Measurements from ENCODE around the gene SLC22A23. TPM values are rescaled to one million over a fixed set of nuclear protein-coding genes. Genes with fewer than 3 reads are reported as not detected.

Gene SLC22A23
- total RNA-seq, 2 experiments from 2014 or later, result not detected

DNA sequence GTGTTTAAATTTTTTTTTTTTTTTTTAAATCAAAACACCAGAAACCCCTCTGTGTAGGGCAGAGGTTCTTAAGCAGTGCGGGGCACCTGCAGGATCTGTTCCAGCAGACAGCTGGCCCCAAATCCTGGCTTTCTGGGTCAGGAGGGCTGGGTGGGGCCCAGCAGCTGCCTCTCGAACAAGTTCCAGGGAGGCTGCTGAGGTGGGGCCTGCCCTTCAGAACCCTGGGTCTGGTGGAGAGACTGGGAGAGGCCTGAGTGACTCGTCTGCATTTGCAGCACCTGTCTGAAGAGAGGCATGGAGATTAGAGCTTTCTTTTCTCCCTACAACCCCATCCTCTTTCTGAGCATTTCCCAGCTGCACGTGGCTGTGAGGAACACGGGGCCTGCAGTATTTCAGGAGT lies 189.7 kb downstream of the SLC22A23 start:
- Histone ChIP-seq H3K36me3 (ENCODE audit: insufficient read depth, low read length) (peaks cover 88% of the 10 kb centered on the region), H3K27ac (ENCODE audit: low read depth, low read length, poor library complexity, severe bottlenecking) (no peak overlapping the region), H4K20me1 (ENCODE audit: insufficient read depth, low read length) (0 out of 2 replicates have a peak, but pooled peaks cover 4% of the 10 kb centered on the region), H3K9me2 (ENCODE audit: insufficient read depth, low read length) (no peaks in the 10 kb centered on the region), H2AFZ (ENCODE audit: low read length) (no peak overlapping the region), H3K9me3 (ENCODE audit: low read length) (no peaks in the 10 kb centered on the region), H3K4me3 (ENCODE audit: low read depth, low read length, poor library complexity, severe bottlenecking) (no peak overlapping the region), H3K79me2 (ENCODE audit: insufficient read depth, low read depth, low read length) (peaks cover 9% of the 10 kb centered on the region; the same call in 1 of the 2 replicates), H3K4me1 (ENCODE audit: insufficient read depth, low read length, poor library complexity, severe bottlenecking) (no peaks in the 10 kb centered on the region), H3K4me2 (ENCODE audit: low read length) (no peak overlapping the region)
- intact Hi-C loops (cut with micrococcal nuclease; ENCODE audit: unreplicated experiment), result no loop called here
- ChIA-PET POLR2A (no interaction called here), CTCF (ENCODE audit: unreplicated experiment) (no interaction called here)
- DNase-seq (ENCODE audit: low spot score), result no peak
- no peak for TF ChIP-seq EZH2phosphoT487 (IDR thresholded peaks at IDR 0.05; ENCODE audit: borderline replicate concordance, low read depth, low read length)
- TF ChIP-seq, protein P1, sequence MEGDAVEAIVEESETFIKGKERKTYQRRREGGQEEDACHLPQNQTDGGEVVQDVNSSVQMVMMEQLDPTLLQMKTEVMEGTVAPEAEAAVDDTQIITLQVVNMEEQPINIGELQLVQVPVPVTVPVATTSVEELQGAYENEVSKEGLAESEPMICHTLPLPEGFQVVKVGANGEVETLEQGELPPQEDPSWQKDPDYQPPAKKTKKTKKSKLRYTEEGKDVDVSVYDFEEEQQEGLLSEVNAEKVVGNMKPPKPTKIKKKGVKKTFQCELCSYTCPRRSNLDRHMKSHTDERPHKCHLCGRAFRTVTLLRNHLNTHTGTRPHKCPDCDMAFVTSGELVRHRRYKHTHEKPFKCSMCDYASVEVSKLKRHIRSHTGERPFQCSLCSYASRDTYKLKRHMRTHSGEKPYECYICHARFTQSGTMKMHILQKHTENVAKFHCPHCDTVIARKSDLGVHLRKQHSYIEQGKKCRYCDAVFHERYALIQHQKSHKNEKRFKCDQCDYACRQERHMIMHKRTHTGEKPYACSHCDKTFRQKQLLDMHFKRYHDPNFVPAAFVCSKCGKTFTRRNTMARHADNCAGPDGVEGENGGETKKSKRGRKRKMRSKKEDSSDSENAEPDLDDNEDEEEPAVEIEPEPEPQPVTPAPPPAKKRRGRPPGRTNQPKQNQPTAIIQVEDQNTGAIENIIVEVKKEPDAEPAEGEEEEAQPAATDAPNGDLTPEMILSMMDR (conservative IDR thresholded peaks at IDR 0.05; ENCODE audit: low read length), result no peak
- BruUV-seq (replicated peaks), result no TSS peak

DNA sequence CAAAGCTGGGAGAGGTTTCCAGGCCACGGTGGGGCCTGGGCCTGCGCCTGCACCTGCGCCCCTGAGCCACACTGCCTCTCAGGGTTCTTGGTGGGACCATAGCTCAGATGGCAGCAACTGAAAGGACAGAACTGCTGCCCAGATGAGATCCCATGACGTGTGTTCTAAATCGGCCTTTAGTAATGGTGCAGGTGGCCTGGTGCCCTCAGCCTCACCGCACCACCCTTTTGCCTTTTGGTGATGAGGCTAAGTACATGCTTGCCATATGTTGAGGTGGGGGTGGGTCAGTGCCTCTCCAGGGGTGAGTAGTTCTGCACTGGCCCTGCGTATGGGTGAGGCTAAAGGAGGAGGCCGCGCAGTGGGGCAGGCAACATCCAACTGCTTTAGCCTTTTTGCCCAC lies 190.7 kb downstream of the SLC22A23 start:
- TF ChIP-seq EZH2phosphoT487 (IDR thresholded peaks at IDR 0.05; ENCODE audit: borderline replicate concordance, low read depth, low read length), result no peak
- TF ChIP-seq, protein P1 (conservative IDR thresholded peaks at IDR 0.05; ENCODE audit: low read length), result no peak
- peaks cover 87% of the 10 kb centered on the region for H3K36me3 ChIP-seq (ENCODE audit: insufficient read depth, low read length)
- no peak overlapping the region for H3K4me2 ChIP-seq (ENCODE audit: low read length)
- no peak overlapping the region for H3K27ac ChIP-seq (ENCODE audit: low read depth, low read length, poor library complexity, severe bottlenecking)
- H3K9me2 ChIP-seq (ENCODE audit: insufficient read depth, low read length), result no peaks in the 10 kb centered on the region
- intact Hi-C loops (cut with micrococcal nuclease; ENCODE audit: unreplicated experiment), result no loop called here
- no TSS peak for BruUV-seq (replicated peaks)
- ChIA-PET CTCF (ENCODE audit: unreplicated experiment) (no interaction called here), POLR2A (no interaction called here)
- no peak overlapping the region for H2AFZ ChIP-seq (ENCODE audit: low read length)
- H3K4me3 ChIP-seq (ENCODE audit: low read depth, low read length, poor library complexity, severe bottlenecking), result no peak overlapping the region
- H3K79me2 ChIP-seq (ENCODE audit: insufficient read depth, low read depth, low read length), result peaks cover 19% of the 10 kb centered on the region; the same call in 1 of the 2 replicates
- peaks cover 4% of the 10 kb centered on the region; the same call in 1 of the 2 replicates for H4K20me1 ChIP-seq (ENCODE audit: insufficient read depth, low read length)
- H3K9me3 ChIP-seq (ENCODE audit: low read length), result no peaks in the 10 kb centered on the region
- peaks cover under 1% of the 10 kb centered on the region for H3K4me1 ChIP-seq (ENCODE audit: insufficient read depth, low read length, poor library complexity, severe bottlenecking)
- DNase-seq (ENCODE audit: low spot score), result no peak

DNA sequence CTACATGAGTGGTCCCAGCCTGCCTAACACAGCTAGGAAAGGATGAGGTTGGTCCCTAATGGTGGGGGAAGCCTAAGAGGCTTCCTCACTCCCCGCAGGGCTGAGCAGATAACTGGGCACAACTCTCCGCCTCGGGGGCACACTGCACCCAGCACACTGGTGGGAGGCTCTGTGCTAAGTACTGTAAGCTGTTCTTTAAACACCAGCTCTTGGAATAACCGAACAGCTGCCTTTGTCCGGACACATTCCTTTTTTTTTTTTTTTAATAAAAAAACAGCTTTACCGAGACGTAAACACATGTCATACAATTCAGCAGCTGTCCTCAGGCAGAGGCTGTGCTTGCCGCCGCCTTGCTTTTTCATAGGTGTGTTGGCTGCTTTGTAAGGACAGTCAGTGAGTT lies 191.2 kb downstream of the SLC22A23 start:
- CTCF ChIA-PET (ENCODE audit: unreplicated experiment), result no interaction called here
- no peak for DNase-seq (ENCODE audit: low spot score)
- Histone ChIP-seq H4K20me1 (ENCODE audit: insufficient read depth, low read length) (peaks cover 4% of the 10 kb centered on the region; the same call in 1 of the 2 replicates), H3K9me3 (ENCODE audit: low read length) (no peaks in the 10 kb centered on the region), H3K27ac (ENCODE audit: low read depth, low read length, poor library complexity, severe bottlenecking) (no peak overlapping the region), H3K4me2 (ENCODE audit: low read length) (no peak overlapping the region), H3K79me2 (ENCODE audit: insufficient read depth, low read depth, low read length) (peaks cover 24% of the 10 kb centered on the region), H3K4me3 (ENCODE audit: low read depth, low read length, poor library complexity, severe bottlenecking) (no peak overlapping the region), H3K36me3 (ENCODE audit: insufficient read depth, low read length) (peaks cover 86% of the 10 kb centered on the region), H3K4me1 (ENCODE audit: insufficient read depth, low read length, poor library complexity, severe bottlenecking) (peaks cover 5% of the 10 kb centered on the region), H2AFZ (ENCODE audit: low read length) (no peak overlapping the region), H3K9me2 (ENCODE audit: insufficient read depth, low read length) (no peaks in the 10 kb centered on the region)
- BruUV-seq (replicated peaks), result no TSS peak
- intact Hi-C loops (cut with micrococcal nuclease; ENCODE audit: unreplicated experiment), result no loop called here
- no peak for TF ChIP-seq EZH2phosphoT487 (IDR thresholded peaks at IDR 0.05; ENCODE audit: borderline replicate concordance, low read depth, low read length)
- TF ChIP-seq, protein P1 (conservative IDR thresholded peaks at IDR 0.05; ENCODE audit: low read length), result no peak
- POLR2A ChIA-PET, result interaction anchor here (0.7 kb wide), 1 partner anchor 94 kb away, joined by 3 read pairs; no protein-coding TSS in a partner anchor
